Measurements from ENCODE around the gene CGNL1.

Gene CGNL1

GRCh38 chr15:57597431-57597830 lies 221.1 kb downstream of the CGNL1 start:
- no peak for DNase-seq (ENCODE audit: low spot score)
- in situ Hi-C loops (cut with MboI; ENCODE audit: low sequenced_read_pairs, unreplicated experiment), result no loop called here

DNA sequence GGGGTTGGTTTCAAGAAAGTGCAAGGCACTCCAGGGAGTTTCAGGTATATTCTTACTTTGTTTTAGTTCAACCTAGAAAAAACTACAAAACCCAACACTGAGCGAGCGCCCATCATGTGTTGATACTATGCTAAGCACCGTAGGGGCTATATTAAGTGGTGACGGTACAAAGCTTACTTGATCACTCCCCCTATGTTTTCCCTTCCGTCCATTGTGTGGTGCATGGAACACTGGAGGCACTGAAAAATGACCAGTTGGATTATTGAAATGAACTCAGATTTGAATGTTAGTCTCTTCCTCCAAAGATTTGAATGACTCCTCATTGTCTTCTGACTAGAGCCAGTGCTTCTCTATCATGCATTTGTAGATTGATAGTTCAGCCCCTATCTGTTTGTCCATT lies 222.0 kb downstream of the CGNL1 start:
- TF ChIP-seq, protein P1, sequence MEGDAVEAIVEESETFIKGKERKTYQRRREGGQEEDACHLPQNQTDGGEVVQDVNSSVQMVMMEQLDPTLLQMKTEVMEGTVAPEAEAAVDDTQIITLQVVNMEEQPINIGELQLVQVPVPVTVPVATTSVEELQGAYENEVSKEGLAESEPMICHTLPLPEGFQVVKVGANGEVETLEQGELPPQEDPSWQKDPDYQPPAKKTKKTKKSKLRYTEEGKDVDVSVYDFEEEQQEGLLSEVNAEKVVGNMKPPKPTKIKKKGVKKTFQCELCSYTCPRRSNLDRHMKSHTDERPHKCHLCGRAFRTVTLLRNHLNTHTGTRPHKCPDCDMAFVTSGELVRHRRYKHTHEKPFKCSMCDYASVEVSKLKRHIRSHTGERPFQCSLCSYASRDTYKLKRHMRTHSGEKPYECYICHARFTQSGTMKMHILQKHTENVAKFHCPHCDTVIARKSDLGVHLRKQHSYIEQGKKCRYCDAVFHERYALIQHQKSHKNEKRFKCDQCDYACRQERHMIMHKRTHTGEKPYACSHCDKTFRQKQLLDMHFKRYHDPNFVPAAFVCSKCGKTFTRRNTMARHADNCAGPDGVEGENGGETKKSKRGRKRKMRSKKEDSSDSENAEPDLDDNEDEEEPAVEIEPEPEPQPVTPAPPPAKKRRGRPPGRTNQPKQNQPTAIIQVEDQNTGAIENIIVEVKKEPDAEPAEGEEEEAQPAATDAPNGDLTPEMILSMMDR (IDR thresholded peaks at IDR 0.05; ENCODE audit: borderline replicate concordance, control extremely low read depth, extremely low read depth, insufficient read depth, missing control alignments), result no peak
- in situ Hi-C loops (cut with MboI; ENCODE audit: low sequenced_read_pairs, unreplicated experiment), result no loop called here
- no peak for DNase-seq (ENCODE audit: low spot score)

More at GRCh38 chr15:57597431-57597830, 221.1 kb downstream of the CGNL1 start:
- TF ChIP-seq, protein P1 (IDR thresholded peaks at IDR 0.05; ENCODE audit: borderline replicate concordance, control extremely low read depth, extremely low read depth, insufficient read depth, missing control alignments), result no peak

DNA sequence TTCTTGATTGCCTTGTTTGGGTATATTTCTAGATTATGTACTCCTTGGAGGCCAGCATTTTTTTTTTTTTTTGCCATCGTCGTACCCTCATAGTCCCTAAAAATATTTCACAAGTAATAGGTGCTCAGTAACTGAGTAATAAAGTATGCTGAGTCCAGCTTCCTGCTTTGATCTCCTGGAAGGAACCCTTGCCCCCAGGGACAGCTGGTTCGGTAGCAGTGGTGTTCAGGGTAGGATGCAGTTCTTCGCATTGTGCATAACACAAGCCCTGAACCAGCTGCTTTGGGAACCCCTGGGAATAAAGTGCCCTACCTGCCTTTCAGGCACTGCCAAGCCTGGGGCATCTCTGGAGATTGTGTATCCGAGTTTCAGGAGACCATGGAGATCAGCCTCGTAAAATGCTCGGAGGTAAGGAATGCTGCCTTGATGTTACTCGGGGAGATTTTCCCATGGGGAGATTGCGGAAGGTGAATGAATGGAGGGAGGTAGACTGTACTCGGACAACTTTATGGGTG lies 223.0 kb downstream of the CGNL1 start:
- in situ Hi-C loops (cut with MboI; ENCODE audit: low sequenced_read_pairs, unreplicated experiment), result no loop called here
- TF ChIP-seq, protein P1 (IDR thresholded peaks at IDR 0.05; ENCODE audit: borderline replicate concordance, control extremely low read depth, extremely low read depth, insufficient read depth, missing control alignments), result no peak
- no peak for DNase-seq (ENCODE audit: low spot score)

DNA sequence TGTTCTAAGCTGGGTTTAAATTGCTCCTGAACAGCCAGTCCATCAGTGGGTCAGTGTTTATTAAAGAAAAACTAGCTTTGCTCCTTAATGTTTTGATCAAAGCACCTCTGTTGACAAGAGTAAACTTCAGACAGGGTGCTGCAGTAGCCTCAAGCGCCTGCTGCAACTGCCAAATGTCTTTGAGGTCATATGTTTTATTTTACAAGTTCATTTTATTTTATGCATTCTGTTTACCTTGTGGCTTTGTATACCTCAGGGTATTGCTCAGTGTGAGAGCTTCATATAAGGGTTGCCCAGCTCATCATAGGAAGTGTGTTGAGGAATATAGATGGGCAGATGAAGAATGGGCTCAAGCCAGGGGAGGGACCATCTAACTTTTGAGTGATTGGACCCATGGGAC lies 223.9 kb downstream of the CGNL1 start:
- no peak for DNase-seq (ENCODE audit: low spot score)
- in situ Hi-C loops (cut with MboI; ENCODE audit: low sequenced_read_pairs, unreplicated experiment), result no loop called here
- TF ChIP-seq, protein P1 (IDR thresholded peaks at IDR 0.05; ENCODE audit: borderline replicate concordance, control extremely low read depth, extremely low read depth, insufficient read depth, missing control alignments), result no peak
